Glomerular endothelial cell (primary cell): ENCODE data around the gene ALPL. TPM values are rescaled to one million over a fixed set of nuclear protein-coding genes. Genes with fewer than 3 reads are reported as not detected.

ENCODE experiments used
- total RNA-seq: library from RNA; depleted of rRNA; stranded (reverse); fragments of >200 nt; gene quantifications from 2 replicates; pipeline ENCODE4 v1.2.3, GENCODE V29; 2015

Gene ALPL
- total RNA-seq, 1 donor from 2014 or later: 1.3 TPM

Other genes with a start within 250 kb of the ALPL start
- 594 and 740 TPM in 2 replicates for gene ECE1, start 219.0 kb upstream of the ALPL start, total RNA-seq
- gene NBPF3, start 69.3 kb upstream of the ALPL start, total RNA-seq: 10.0 and 13.9 TPM in 2 replicates
- 0.82 TPM in 1 of 2 replicates, not detected in the other for gene RAP1GAP, start 159.9 kb downstream of the ALPL start, total RNA-seq